Loucy (cell line): Measurements from ENCODE around the gene RASSF5.

Experiments used
- EZH2phosphoT487 ChIP-seq: fragments of 200-600 bp; IDR thresholded peaks from 2 replicates; pipeline ENCODE4 v1.6.1; 2018; ENCODE audit warnings: antibody characterized with exemption, mild to moderate bottlenecking, moderate library complexity, borderline replicate concordance
- TF ChIP-seq, protein P1 (sequence below): fragments of 200-600 bp; sonication (generic); conservative IDR thresholded peaks from 2 replicates; pipeline ENCODE4 v1.5.1; 2014; ENCODE audit warnings: mild to moderate bottlenecking, antibody characterized with exemption, low read length

DNA sequence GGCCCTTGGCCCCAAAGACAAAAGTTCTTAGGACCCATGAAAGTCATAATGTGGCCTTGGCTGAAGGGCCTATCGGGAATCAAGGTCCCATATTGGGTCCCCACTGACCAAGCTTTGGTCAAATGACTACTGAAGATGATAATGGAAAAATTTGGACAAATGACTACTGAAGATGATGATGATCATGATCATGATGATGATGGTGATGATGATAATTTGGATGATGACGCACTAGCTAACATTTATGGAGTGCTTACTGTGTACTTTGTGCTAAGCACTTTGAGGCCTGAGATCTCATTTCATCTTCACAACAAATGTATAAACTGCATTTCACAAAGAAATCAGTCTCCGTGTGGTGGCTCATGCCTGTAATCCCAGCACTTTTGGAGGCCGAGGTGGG, 65.5 kb downstream of the RASSF5 start:
- TF ChIP-seq, protein P1, sequence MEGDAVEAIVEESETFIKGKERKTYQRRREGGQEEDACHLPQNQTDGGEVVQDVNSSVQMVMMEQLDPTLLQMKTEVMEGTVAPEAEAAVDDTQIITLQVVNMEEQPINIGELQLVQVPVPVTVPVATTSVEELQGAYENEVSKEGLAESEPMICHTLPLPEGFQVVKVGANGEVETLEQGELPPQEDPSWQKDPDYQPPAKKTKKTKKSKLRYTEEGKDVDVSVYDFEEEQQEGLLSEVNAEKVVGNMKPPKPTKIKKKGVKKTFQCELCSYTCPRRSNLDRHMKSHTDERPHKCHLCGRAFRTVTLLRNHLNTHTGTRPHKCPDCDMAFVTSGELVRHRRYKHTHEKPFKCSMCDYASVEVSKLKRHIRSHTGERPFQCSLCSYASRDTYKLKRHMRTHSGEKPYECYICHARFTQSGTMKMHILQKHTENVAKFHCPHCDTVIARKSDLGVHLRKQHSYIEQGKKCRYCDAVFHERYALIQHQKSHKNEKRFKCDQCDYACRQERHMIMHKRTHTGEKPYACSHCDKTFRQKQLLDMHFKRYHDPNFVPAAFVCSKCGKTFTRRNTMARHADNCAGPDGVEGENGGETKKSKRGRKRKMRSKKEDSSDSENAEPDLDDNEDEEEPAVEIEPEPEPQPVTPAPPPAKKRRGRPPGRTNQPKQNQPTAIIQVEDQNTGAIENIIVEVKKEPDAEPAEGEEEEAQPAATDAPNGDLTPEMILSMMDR = no peak
- TF ChIP-seq EZH2phosphoT487 = no peak
